GM19239 (cell line): ENCODE measurements around the gene MMP28.

Experiments
- DNase-seq: peaks from one replicate; pipeline ENCODE4 v3.0.0; 2011; ENCODE audit warnings: low spot score; ENCODE audit not compliant: insufficient read length
- FAIRE-seq: peaks from 2 replicates; lab custom pipeline; 2011; peaks lifted over from hg19 to GRCh38; lab: Jason Lieb, UNC

Gene MMP28

GRCh38 chr17:35801583-35802224 lies 6.3 kb upstream of the MMP28 start:
- FAIRE-seq (no peak), DNase-seq (no peak)

- FAIRE-seq (no peak), DNase-seq (no peak)
These were observed 4.5 kb upstream of the MMP28 start for GRCh38 chr17:35799942-35800341.

- no peak for FAIRE-seq
- DNase-seq = no peak
These were observed 2.5 kb upstream of the MMP28 start for GRCh38 chr17:35797918-35798317.

- DNase-seq = no peak
- no peak for FAIRE-seq
These were observed 1.9 kb upstream of the MMP28 start for GRCh38 chr17:35797370-35797769.

GRCh38 chr17:35796942-35797341 lies 1.5 kb upstream of the MMP28 start:
- DNase-seq (no peak), FAIRE-seq (no peak)

- FAIRE-seq = no peak
- no peak for DNase-seq
These were observed 427 bp upstream of the MMP28 start for GRCh38 chr17:35795871-35796265.

GRCh38 chr17:35793257-35793656 lies 2.2 kb downstream of the MMP28 start:
- DNase-seq (no peak), FAIRE-seq (no peak)

GRCh38 chr17:35791681-35792350 lies 3.6 kb downstream of the MMP28 start:
- no peak for DNase-seq
- no peak for FAIRE-seq

- FAIRE-seq (no peak), DNase-seq (no peak)
These were observed 4.6 kb downstream of the MMP28 start for GRCh38 chr17:35790841-35791240.

- DNase-seq (no peak), FAIRE-seq (no peak)
These were observed 6.7 kb downstream of the MMP28 start for GRCh38 chr17:35788477-35789368.

GRCh38 chr17:35786941-35787432 lies 8.5 kb downstream of the MMP28 start:
- FAIRE-seq (no peak), DNase-seq (no peak)

GRCh38 chr17:35784895-35785294 lies 10.5 kb downstream of the MMP28 start:
- DNase-seq (no peak), FAIRE-seq (no peak)

GRCh38 chr17:35780950-35781349 lies 14.5 kb downstream of the MMP28 start:
- FAIRE-seq (no peak), DNase-seq (no peak)

GRCh38 chr17:35778641-35779196 lies 16.7 kb downstream of the MMP28 start:
- DNase-seq (no peak), FAIRE-seq (no peak)

- FAIRE-seq (no peak), DNase-seq (no peak)
These were observed 19.9 kb downstream of the MMP28 start for GRCh38 chr17:35775583-35775982.

GRCh38 chr17:35775039-35775438 lies 20.4 kb downstream of the MMP28 start:
- FAIRE-seq (no peak), DNase-seq (no peak)

GRCh38 chr17:35774499-35774898 lies 20.9 kb downstream of the MMP28 start:
- FAIRE-seq = no peak
- no peak for DNase-seq

GRCh38 chr17:35773679-35774425 lies 21.6 kb downstream of the MMP28 start:
- FAIRE-seq = no peak
- no peak for DNase-seq

GRCh38 chr17:35773129-35773528 lies 22.3 kb downstream of the MMP28 start:
- FAIRE-seq = no peak
- DNase-seq = no peak

GRCh38 chr17:35769895-35770486 lies 25.4 kb downstream of the MMP28 start:
- no peak for DNase-seq
- FAIRE-seq = no peak
